Measurements from ENCODE around the gene ZBTB17.
A peak's percentile ranks its signal among the peaks of the same experiment; 100 is the strongest.
"Not testable (repeated sequence)": the region's sequence is repeated elsewhere in the genome, so short reads cannot be mapped to it uniquely, and the experiment has no call there.

Gene ZBTB17

DNA sequence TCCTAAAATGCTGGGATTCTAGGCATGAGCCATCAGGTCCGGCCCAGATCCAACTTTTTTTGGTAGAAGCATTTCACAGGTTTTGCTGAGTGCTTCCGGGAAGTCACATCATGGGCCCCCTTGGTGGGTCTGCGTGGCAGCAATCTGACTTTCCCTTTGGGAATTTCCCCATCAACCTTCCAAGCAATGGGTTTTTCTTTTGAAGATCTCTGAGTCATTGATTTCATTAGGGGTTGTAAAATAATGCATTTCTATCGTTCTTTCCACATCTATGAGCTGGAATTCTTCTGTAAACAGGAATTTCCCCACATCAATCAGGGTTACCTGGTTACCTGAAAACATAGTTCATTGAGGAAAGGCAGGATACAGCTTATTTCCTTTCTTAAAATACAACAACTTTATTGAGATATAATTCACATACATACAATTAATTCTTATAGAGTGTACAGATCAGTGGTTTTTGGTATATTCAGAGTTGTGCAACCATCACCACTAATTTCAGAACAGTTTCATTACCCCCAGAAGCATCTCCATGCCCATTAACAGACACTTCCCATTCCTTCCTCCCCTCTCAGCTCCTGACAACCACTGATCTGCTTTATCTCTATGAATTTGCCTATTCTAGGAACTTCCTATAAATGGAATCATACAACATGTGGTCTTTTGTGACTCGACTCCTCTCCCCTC is 9.9 kb upstream of the ZBTB17 start:
- no peak for DNase-seq

DNA sequence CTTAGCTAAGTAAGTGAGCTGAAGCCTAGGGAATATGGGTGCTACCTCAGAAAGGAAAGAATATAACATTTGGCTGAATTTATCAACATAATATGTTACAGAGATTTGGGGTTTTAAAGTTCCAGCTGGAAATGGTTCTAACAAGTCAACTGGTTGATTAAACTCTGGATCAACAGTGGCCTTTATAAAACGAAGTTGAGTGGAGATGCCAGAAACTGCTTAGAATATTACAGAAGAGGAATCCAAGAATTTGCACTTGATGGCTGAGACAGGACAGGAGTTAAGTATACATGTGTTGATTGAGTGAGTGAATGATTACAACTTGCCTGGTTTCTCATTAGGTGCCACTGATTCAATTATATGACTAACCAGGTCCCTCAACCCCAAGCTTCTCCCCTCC is 7.4 kb upstream of the ZBTB17 start:
- DNase-seq, result no peak

DNA sequence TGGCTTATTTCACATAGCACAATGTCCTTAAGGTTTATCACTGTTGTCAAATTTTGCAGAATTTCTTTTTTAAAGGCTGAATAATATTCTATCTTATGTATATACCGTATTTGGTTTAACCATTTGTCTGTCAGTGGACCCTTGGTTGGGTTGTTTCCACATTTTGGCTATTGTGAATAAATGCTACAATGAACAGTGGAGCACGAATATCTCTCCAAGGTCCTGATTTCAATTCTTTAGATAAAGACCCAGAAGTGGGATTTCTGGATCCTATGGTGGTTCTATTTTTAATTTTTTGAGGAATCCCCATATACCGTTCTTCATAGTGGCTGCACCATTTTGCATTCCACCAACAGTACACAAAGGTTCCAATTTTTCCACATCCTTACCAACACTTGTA is 5.8 kb upstream of the ZBTB17 start:
- DNase-seq, result no peak

DNA sequence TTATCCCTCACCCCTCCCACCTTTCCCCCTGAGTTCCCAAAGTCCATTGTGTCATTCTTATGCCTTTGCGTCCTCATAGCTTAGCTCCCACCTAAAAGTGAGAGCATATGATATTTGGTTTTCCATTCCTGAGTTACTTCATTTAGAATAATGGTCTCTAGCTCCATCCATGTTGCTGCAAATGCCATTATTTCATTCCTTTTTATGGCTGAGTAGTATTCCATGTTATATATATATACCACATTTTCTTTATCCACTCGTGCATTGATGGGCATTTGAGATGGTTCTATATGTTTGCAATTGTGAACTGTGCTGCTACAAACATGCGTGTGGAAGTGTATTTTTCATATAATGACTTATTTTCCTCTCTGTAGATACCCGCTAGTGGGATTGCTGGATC is 2.0 kb upstream of the ZBTB17 start:
- not testable (repeated sequence) for DNase-seq

DNA sequence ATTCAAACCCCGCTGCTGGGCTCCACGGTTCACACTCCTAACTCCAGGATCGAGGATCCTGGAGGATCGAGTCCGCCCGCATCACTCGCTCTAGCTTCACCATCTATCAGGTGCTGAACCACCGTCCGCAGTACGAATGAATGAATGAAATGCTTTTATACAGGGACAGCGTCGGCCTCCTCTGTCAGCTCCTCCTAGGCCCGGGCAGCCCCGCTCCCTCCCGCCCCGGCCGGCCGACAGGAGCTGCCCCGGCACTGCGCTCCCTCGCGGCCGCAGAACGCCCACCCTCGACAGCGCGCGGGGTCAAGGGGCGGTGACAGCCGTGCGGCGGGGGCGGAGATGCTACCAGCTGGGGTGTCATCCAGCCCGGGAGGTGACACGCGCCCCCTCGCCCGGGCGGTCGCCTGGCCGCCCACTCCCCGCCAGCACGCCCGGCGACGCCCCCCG is 520 bp downstream of the ZBTB17 start:
- DNase-seq, result peak; percentile 17

DNA sequence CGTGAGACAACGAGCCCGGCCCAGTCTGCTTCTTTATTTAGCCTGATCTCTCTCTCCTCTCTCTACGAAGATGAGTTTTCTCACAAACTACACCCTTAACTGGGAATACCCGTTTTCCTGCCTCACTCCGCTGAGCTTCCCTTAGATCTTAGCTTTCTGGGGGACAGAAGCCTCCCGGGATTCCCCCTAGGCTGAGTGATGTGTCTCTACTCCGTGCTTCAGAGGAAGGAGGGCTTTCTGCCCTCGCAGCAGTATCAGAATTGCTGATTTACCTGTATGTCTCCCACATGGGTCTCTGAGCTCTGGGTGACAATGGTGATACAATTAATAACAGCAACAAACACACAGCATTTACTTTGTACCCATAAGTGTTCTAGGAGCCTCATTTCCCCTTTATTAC is 1.0 kb downstream of the ZBTB17 start:
- DNase-seq, result no peak

DNA sequence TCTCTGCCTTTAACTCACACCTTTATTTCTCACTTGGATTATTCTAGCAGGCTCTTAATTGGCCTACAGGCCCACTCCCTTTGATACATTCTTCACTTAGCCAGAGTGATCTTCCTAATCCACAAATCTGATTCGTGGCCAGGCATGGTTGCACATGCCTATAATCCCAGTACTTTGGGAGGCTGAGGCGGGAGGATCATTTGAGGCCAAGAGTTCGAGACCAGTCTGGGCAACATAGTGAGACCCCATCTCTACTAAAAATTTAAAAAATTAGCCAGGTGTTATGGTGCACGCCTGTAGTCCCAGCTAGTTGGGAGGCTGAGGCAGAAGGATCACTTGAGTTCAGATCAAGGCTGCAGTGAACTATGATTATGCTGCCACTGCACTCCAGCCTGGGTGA is 2.1 kb downstream of the ZBTB17 start:
- no peak for DNase-seq

DNA sequence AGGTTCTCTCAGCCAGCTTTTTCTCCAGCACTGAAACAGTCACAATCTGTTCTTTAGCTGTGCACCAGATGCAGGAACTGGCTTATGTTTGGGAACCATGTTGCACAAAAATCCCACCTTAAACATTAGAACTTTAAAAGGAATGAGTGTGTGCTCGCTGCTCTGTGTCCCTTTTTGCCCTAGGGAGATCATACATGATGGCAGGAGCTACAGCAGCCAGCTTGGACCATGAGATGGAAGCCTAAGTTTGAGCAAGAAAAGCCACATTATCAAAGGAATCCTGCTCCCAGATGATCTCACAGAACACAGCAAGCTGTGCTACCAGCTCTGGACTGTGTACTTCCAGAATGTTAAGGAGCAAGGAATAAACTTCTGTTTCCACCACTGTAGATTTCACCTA is 3.5 kb downstream of the ZBTB17 start:
- no peak for DNase-seq

DNA sequence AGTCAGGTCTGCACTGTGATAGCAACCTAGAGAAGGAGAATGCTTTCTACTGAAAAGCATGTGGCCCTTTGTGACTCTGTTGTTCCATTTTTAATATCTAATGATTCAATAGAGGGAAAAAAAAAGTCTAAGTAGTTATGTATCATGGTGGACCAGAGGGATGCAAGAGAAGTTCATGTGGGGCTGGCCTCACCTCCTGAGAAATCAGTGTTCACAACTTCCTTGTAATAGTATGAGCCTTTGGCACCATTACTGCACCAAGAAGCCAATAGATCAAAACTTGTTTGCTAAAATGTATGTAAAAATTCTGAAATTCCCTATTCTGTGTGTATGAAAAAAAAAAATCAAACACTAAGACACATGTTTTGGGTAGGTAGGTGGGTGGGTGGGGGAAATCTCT is 5.0 kb downstream of the ZBTB17 start:
- no peak for DNase-seq

DNA sequence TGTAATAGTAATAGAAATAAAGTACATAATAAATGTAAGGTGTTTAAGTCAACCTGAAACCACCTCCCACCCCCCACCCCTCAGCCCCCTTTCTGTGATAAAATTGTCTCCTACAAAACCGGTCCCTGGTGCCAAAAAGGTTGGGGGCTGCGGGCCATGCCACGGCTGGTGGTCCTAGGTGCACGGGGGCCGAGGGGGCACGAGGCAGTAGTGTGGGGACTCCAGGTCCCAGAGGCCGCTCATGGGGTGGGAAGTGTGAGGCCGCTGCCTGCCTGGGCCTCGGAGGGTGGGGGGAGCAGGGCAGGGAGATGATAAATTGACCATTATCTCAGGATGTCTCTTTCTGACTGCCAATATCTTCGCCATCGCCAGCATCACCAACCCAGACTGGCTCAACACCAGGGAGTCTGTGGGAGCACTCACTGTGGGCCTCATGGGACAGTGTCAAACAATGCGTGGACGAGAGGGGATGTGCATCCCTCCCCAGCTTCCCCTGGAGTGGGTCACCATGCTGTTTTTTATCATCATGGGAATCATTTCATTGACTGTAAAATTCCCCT is 6.5 kb downstream of the ZBTB17 start:
- DNase-seq, result no peak

DNA sequence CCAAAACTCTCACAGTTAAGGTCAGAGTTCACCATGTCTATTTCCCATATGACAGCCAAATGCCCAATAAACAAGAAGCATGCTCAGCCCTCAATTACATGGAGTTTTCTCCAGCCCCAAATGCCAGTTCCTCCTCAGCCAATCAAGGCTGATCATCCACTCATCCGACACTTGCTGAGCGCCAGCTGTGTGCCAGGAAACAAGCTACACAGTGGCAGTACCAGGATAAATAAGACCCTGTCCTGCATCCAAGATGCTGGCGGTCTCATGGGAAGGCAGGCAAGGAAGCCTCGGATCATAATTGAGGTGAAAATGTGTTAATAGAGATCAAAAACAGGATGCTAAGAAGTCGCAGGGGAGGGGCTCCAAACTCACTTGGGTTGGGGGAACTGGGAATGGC is 7.7 kb downstream of the ZBTB17 start:
- no peak for DNase-seq

DNA sequence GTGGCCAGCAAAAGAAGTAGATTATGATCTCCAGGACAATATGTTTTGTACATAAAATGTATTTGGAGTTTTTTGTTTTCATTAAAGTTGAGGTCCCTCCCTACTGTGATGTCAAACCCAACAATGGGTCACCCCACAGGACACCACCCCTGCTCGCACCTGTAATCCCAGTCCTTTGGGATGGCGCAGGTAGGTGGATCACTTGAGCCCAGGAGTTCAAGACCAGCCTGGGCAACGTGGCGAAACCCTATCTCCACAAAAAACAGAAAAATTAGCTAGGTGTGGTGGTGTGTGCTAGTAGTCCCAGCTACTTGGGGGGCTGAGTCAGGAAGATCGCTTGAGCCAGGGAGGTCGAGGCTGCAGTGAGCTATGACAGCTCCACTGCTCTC is 9.0 kb downstream of the ZBTB17 start:
- DNase-seq, result no peak

DNA sequence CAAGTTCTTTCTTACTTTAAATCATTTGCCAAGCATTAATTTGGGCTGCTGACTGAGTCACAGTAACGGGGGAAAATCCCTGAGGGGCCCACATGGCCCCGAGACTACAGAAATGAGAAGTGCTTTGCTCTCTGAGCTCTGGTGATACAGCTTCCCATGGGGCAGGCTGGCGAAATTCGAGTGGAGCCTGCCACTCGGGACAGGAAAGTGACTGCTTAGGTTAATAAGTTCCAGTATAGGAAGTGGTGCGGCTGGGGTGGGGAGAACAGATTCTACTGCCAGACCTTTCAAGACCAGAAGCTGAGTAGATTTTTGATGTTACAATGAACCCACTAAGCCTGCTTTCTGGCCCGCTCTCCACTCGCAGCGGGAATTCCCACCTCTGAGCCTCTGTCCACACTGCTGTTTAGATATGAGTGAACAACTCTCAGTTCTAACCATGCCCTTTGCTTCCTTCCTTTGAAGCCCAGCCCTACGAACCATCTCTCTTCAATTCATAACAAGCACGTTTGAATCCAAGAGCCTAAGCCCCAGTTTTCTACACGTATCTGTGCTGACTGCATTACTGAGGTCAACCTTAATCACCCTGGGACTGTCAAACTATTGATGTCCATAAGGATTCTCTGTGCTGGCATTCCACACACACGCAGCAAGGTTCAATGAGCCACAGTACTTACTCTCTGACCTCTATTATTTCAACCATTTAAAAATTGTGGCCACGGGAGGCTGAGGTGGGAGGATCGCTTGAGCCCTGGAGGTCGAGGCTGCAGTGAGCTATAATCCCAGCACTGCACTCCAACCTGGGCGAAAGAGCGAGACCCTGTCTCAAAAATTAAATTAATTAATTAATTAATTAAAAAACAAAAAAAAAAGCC is 9.6 kb downstream of the ZBTB17 start:
- no peak for DNase-seq

DNA sequence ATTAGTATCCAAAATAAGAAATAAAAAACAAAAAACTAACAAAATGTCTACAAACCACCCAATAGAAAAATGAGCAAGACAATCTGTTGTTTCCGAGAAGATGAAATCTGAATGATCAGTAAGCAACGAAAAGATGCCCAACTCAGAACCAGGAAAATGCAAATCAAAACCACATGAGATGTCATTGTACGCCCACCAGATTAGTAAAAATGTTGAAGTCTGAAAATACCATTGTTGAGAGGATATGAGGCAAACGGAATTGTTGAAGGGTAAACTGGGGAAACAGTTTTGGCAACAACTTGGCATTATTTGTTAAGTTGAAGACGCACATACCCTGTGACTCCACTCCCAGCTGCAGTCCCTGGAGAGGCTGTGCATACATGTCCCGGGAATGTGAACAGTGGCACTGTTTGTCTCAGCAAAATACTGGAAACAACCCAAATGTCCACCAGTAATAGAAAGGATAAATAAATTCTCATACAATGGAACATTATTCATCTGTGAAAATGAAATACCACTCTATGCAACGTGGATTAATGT is 10.6 kb downstream of the ZBTB17 start:
- DNase-seq, result no peak

DNA sequence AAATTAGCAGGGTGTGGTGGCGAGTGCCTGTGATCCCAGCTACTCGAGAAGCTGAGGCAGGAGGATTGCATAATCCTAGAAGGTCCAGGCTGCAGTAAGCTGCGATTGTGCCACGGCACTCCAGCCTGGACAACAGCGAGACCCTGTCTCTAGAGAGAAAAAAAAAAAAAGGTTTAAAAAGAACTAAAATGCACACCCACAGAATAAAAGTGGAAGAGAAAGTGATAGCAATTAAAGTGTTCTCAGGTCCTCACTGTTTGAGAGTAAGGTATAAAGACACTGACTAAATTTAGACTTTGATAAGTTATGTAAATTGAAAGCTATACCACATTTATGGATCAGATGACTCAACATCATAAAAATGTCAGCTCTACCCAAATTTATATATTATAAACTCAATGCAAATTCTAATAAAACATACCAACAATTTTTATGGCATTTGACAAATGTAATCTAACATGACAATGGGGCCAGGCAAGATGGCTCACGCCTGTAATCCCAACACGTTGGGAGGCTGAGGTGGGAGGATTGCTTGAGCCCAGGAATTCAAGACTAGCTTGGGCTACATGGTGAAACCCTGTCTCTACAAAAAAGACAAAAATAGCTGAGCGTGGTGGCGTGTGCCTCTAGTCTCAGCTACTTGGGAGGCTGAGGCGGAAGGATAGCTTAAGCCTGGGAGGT is 11.8 kb downstream of the ZBTB17 start:
- DNase-seq, result no peak

DNA sequence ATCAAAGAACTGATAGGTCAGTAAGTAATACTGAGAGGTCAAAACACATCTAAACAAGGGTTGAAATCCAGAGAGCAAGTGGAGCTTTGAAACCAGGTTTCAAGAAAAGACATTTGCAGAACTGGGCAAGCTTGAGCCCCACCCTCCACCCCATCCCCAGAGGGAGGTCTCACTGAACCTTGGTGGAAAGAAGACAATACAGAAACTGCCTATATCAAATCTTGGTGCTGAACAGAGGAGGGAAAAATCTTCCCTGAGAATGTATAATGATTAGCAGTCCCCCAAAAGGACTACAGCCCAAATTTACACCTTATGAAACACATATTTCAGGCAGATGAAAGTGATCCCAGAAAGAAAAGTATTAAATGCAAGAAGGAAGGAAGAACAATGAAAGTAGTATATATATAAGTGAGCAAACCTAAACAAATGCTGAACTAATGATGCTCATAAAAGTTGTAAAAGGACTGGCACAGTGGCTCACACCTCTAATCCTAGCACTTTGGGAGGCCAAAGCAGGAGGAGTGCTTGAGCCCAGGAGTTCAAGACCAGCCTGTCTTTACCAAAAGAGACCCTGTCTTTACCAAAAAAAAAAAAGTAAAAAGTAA is 12.4 kb downstream of the ZBTB17 start:
- no peak for DNase-seq

DNA sequence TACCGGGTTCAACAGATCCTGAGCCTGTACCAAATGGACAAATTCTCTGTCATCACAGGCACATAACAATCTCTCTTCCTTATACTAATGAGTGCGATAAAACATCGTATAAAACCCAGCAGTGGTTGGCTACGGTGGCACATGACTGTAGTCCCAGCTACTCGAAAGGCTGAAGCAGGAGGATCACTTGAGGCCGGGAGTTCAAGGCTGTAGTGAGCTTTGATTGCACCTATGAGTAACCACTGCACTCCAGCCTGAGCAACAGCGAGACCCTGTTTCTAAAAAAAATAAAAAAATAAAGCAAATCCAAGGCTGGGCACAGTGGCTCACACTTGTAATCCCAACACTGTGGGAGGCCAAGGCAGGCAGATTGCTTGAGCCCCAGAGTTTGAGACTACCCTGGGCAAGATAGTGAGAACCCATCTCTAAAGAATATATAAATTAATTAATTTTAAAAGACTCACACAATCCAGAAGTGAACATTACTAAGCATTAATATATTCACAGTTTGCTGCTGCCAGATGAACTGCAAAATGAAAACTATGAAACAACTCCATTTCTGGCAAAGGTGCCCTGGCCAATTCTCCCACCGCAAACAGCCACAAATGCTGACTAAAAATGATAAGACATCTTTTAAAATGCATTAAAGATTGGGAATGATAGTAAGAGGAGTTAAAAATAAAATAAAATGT is 13.1 kb downstream of the ZBTB17 start:
- DNase-seq, result no peak

DNA sequence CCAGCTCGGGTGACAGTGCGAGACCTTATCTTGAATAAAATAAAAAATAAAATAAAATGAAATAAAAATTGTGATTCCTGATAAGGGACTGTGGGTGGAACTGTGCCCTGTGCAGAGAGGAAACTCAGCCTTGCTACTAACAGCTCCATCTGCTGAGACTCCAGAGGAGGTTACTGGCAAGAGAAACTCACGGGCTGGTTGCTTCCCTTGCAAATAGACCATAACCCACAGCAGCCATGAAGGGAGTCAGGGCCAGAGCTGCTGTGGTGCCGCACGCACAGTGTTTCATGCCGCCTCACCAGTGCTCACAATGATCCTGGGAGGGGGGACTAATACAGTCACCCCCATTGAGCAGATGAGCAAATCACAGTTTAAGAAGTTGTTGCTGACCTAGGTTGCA is 13.7 kb downstream of the ZBTB17 start:
- no peak for DNase-seq

DNA sequence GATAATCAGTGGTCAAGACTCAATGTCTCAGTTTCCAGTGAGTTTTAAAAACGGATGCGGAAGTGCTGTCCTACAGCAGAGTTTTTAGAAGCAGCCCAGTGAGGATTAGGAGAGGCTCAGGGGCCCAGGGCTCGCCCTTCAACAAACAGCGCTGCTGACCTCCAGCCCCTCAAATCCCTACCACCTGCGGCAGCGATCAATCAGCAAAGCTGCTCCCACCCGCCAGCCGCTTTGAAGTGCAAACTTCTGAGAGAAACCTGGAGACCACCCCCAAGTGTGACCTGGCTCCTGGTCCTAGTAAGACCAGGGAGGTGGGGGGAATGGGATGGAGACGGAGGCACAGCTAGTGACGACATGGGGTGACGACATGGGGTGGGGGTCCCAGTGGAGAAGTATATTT is 14.4 kb downstream of the ZBTB17 start:
- no peak for DNase-seq

DNA sequence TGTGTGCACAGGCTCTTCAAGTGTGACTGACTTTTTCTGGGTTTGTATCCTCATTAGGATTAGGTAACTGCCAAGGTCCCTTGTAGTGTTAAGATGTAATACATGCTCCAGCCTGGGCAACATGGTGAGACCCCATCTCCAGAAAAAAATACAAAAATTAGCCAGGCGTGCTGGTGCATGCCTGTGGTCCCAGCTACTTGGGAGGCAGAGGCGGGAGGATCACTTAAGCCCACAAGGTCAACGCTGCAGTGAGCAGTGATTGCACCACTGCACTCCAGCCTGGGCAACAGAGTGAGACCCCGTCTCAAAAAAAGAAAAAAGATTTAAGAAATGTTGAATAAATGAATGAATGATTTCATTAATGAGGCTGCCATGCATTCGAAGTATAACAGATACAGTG is 15.1 kb downstream of the ZBTB17 start:
- no peak for DNase-seq

DNA sequence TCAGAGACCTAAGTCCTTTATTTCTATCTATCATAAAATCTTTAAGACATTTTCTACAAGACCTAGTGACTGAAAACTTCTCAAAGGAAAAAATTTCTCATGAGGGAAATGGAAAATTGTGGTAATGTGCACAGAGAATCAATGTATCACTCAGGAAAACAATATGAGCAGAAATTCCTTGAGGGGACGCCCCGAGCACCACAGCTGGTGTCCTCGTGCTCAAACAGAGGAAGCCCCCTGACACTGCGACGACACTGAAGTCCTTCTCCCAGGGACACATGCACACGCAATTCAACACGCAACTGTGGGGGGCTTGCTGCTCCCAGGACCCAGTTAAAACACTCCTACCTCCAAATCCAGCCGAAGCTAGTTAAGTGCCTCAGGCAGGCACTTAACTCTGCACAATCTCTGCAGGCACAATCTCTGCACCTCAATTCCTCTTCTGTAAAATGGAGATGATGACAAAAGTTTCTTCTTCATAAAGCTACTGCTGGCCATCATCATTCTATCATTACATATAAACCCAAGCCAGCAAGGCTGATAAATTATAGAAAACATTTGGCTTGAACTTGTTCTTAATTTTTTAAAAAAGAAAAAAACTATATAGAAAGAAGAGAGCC is 16.0 kb downstream of the ZBTB17 start:
- no peak for DNase-seq

DNA sequence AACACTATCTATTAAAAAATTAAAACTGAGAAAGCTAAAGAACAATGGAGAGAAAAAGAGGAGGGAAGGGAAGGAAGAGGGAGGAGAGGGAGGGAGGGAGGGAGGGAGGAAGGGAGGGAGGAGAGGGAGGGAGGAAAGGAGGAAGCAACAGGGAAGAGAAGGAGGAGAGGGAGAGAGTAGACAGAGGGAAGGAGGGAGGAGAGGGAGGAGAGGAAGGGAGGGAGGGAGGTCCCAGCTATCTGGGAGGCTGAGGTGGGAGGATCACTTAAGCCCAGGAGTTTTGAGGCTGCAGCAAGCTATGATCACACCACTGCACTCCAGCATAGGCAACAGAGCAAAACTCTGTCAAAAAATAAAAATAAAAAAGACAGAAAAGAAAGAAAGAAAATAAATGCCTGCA is 16.5 kb downstream of the ZBTB17 start:
- DNase-seq, result no peak
